Fibroblast of lung (primary cell): Measurements from ENCODE around the gene OXA1L.
"Not testable (repeated sequence)": the region's sequence is repeated elsewhere in the genome, so short reads cannot be mapped to it uniquely, and the experiment has no call there.

Experiments
- EZH2 ChIP-seq: IDR thresholded peaks from 2 replicates; pipeline ENCODE4 v1.5.1; 2012; ENCODE audit warnings: low read length, control low read depth, mild to moderate bottlenecking; ENCODE audit errors: missing control alignments
- TF ChIP-seq, protein P1 (sequence below), 2 donors: IDR thresholded peaks in 1 of 2; conservative IDR thresholded peaks in 1 of 2; 1 replicate in 1 of 2; 2 replicates in 1 of 2; pipeline ENCODE4 v1.5.1; 2011 to 2012; ENCODE audit warnings: low read length in 2 of 2, control low read depth in 1 of 2, inconsistent platforms in 1 of 2, low read depth in 1 of 2, mild to moderate bottlenecking in 1 of 2

DNA sequence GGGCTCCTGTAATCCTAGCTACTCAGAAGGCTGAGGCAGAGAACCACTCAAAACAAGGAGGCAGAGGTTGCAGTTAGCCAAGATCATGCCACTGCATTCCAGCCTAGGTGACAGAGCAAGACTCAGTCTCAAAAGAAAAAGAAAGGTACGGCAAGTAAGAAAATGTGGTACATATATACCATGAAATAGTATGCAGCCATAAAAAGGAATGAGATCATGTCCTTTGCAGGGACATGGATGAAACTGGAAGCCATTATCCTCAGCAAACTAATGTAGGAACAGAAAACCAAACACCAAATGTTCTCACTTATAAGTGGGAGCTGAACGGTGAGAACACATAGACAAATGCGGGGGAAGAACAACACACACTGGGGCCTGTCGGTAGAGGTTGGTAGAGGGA, 38.7 kb downstream of the OXA1L start:
- TF ChIP-seq, protein P1, sequence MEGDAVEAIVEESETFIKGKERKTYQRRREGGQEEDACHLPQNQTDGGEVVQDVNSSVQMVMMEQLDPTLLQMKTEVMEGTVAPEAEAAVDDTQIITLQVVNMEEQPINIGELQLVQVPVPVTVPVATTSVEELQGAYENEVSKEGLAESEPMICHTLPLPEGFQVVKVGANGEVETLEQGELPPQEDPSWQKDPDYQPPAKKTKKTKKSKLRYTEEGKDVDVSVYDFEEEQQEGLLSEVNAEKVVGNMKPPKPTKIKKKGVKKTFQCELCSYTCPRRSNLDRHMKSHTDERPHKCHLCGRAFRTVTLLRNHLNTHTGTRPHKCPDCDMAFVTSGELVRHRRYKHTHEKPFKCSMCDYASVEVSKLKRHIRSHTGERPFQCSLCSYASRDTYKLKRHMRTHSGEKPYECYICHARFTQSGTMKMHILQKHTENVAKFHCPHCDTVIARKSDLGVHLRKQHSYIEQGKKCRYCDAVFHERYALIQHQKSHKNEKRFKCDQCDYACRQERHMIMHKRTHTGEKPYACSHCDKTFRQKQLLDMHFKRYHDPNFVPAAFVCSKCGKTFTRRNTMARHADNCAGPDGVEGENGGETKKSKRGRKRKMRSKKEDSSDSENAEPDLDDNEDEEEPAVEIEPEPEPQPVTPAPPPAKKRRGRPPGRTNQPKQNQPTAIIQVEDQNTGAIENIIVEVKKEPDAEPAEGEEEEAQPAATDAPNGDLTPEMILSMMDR (conservative IDR thresholded peaks at IDR 0.05 in 1 of 2, IDR thresholded peaks at IDR 0.05 in 1 of 2; ENCODE audit: low read depth in 1 of 2, low read length in 2 of 2), result not testable (repeated sequence)
- TF ChIP-seq EZH2, result not testable (repeated sequence)
